Loucy (cell line): ENCODE results near the gene HGD.
"Not testable (repeated sequence)": the region's sequence is repeated elsewhere in the genome, so short reads cannot be mapped to it uniquely, and the experiment has no call there.

ENCODE experiments used
- H2AFZ ChIP-seq: fragments of 200-600 bp; sonication (generic); 2 replicates; pipeline ENCODE4 v1.6.0; 2016; ENCODE audit warnings: antibody characterized with exemption, mild to moderate bottlenecking, low read length, moderate library complexity
- H3F3A ChIP-seq: fragments of 200-600 bp; 2 replicates; pipeline ENCODE4 v1.6.0; 2016; ENCODE audit warnings: antibody characterized with exemption, low read depth, mild to moderate bottlenecking
- H3K27me3 ChIP-seq: fragments of 200-600 bp; sonication (generic); 2 replicates; pipeline ENCODE4 v1.6.1; 2014; ENCODE audit warnings: low read length, mild to moderate bottlenecking; ENCODE audit not compliant: insufficient read depth, poor library complexity, severe bottlenecking
- H3K36me3 ChIP-seq: fragments of 200-600 bp; sonication (generic); 2 replicates; pipeline ENCODE4 v1.6.1; 2016; ENCODE audit warnings: low read length; ENCODE audit not compliant: insufficient read depth
- H3K4me1 ChIP-seq: fragments of 200-600 bp; sonication (generic); 2 replicates; pipeline ENCODE4 v1.5.1; 2014; ENCODE audit warnings: low read length, mild to moderate bottlenecking; ENCODE audit not compliant: insufficient read depth, poor library complexity, severe bottlenecking
- H3K4me2 ChIP-seq: fragments of 200-600 bp; sonication (generic); 2 replicates; pipeline ENCODE4 v1.6.0; 2014; ENCODE audit warnings: antibody characterized with exemption, low read length, low read depth, mild to moderate bottlenecking; ENCODE audit not compliant: poor library complexity, severe bottlenecking
- H3K4me3 ChIP-seq: fragments of 200-600 bp; sonication (generic); 2 replicates; pipeline ENCODE4 v1.5.1; 2014; ENCODE audit warnings: low read length, mild to moderate bottlenecking, mixed read lengths; ENCODE audit not compliant: poor library complexity, severe bottlenecking
- H3K79me2 ChIP-seq: fragments of 200-600 bp; sonication (generic); 2 replicates; pipeline ENCODE4 v1.6.1; 2014; ENCODE audit warnings: low read length; ENCODE audit not compliant: insufficient read depth
- H3K9ac ChIP-seq: fragments of 200-600 bp; sonication (generic); 2 replicates; pipeline ENCODE4 v1.6.0; 2014; ENCODE audit warnings: mild to moderate bottlenecking, low read depth, low read length, moderate library complexity; ENCODE audit not compliant: poor library complexity, severe bottlenecking
- H3K9me2 ChIP-seq: fragments of 200-600 bp; sonication (generic); replicated peaks from 2 replicates; pipeline ENCODE4 v1.6.1; 2016; ENCODE audit warnings: low read depth, low read length, mixed read lengths
- H3K9me3 ChIP-seq: fragments of 200-600 bp; sonication (generic); 2 replicates; pipeline ENCODE4 v1.6.1; 2014; ENCODE audit warnings: mild to moderate bottlenecking, antibody characterized with exemption, low read length, low read depth; ENCODE audit not compliant: insufficient read depth
- H4K20me1 ChIP-seq: fragments of 200-600 bp; sonication (generic); 2 replicates; pipeline ENCODE4 v1.6.0; 2014; ENCODE audit warnings: antibody characterized with exemption, low read length, mild to moderate bottlenecking; ENCODE audit not compliant: insufficient read depth, poor library complexity, severe bottlenecking
- EZH2phosphoT487 ChIP-seq: fragments of 200-600 bp; IDR thresholded peaks from 2 replicates; pipeline ENCODE4 v1.6.1; 2018; ENCODE audit warnings: antibody characterized with exemption, mild to moderate bottlenecking, moderate library complexity, borderline replicate concordance
- TF ChIP-seq, protein P1 (sequence below): fragments of 200-600 bp; sonication (generic); conservative IDR thresholded peaks from 2 replicates; pipeline ENCODE4 v1.5.1; 2014; ENCODE audit warnings: mild to moderate bottlenecking, antibody characterized with exemption, low read length

Gene HGD

DNA sequence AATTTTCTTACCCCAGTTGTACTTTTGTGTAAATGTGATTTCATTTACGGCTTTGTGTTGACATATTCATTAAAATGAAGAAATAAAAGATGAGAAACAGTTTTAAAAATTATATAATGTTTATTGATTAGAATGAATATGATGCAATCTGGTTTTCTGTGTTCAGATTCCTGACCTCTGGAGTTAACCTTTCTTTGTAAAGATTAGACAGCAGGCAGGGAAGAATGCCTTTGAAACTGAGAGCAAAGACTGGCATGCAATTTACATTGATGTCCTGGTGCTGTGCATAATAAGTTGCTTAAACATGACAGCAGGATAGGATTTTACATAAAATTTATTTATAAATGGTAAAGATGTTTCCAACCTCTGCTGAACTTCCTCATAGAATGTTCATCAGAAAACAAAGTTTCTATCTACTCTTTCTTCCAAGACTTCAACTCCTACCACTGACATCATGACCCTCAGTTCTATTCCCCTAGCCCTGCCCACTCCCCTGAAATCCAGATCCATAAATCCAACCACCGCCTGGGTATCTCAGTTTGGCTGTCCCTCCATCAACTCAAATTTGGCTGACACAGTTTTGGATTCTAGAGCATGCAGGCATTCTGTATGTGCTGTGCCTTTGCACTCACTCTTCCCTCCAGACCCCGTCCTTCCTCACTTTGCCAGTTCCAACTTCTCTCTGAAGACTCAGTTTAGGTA is 1.7 kb downstream of the HGD start:
- Histone ChIP-seq H3K4me2 (no peak overlapping the region), H3K4me1 (peaks cover 35% of the 10 kb centered on the region)

DNA sequence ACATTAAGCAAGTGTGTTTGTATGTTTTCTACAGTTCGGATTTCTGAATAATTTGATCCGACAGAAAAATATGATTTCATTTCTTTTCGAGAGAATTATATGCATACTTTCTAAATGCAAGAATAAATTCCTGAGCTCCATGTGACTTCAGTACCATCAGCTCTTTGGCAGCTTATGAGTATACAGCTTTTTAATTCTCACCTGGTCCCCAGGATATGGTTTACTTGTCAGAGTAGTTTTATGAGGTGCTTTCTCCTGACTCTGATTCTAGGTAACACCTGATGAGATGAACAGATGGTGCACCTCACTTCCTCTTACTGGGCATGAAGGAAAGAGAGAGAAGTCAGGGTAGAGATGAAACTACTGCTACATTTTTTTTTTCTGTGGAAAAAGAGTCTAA is 3.1 kb downstream of the HGD start:
- TF ChIP-seq EZH2phosphoT487, result no peak
- TF ChIP-seq, protein P1, sequence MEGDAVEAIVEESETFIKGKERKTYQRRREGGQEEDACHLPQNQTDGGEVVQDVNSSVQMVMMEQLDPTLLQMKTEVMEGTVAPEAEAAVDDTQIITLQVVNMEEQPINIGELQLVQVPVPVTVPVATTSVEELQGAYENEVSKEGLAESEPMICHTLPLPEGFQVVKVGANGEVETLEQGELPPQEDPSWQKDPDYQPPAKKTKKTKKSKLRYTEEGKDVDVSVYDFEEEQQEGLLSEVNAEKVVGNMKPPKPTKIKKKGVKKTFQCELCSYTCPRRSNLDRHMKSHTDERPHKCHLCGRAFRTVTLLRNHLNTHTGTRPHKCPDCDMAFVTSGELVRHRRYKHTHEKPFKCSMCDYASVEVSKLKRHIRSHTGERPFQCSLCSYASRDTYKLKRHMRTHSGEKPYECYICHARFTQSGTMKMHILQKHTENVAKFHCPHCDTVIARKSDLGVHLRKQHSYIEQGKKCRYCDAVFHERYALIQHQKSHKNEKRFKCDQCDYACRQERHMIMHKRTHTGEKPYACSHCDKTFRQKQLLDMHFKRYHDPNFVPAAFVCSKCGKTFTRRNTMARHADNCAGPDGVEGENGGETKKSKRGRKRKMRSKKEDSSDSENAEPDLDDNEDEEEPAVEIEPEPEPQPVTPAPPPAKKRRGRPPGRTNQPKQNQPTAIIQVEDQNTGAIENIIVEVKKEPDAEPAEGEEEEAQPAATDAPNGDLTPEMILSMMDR, result no peak
- Histone ChIP-seq H2AFZ (no peak overlapping the region), H3K4me1 (peaks cover 35% of the 10 kb centered on the region), H3K79me2 (no peaks in the 10 kb centered on the region), H4K20me1 (no peaks in the 10 kb centered on the region), H3F3A (no peaks in the 10 kb centered on the region), H3K4me3 (peak overlapping the region; percentile 15), H3K4me2 (peak overlapping the region; percentile 56), H3K36me3 (no peaks in the 10 kb centered on the region), H3K9me2 (no peaks in the 10 kb centered on the region), H3K27me3 (no peaks in the 10 kb centered on the region), H3K9me3 (no peaks in the 10 kb centered on the region), H3K9ac (no peak overlapping the region)

More for the DNA sequence above, 1.7 kb downstream of the HGD start:
- H2AFZ ChIP-seq, result no peak overlapping the region
- TF ChIP-seq, protein P1, result no peak
- no peak for TF ChIP-seq EZH2phosphoT487
- H3K27me3 ChIP-seq, result no peaks in the 10 kb centered on the region
- no peaks in the 10 kb centered on the region for H3K79me2 ChIP-seq
- no peaks in the 10 kb centered on the region for H4K20me1 ChIP-seq
- H3K9me3 ChIP-seq, result no peaks in the 10 kb centered on the region
- H3K9me2 ChIP-seq, result no peaks in the 10 kb centered on the region
- H3K36me3 ChIP-seq, result no peaks in the 10 kb centered on the region
- H3K9ac ChIP-seq, result no peak overlapping the region
- H3F3A ChIP-seq, result no peaks in the 10 kb centered on the region
- H3K4me3 ChIP-seq, result no peak overlapping the region

DNA sequence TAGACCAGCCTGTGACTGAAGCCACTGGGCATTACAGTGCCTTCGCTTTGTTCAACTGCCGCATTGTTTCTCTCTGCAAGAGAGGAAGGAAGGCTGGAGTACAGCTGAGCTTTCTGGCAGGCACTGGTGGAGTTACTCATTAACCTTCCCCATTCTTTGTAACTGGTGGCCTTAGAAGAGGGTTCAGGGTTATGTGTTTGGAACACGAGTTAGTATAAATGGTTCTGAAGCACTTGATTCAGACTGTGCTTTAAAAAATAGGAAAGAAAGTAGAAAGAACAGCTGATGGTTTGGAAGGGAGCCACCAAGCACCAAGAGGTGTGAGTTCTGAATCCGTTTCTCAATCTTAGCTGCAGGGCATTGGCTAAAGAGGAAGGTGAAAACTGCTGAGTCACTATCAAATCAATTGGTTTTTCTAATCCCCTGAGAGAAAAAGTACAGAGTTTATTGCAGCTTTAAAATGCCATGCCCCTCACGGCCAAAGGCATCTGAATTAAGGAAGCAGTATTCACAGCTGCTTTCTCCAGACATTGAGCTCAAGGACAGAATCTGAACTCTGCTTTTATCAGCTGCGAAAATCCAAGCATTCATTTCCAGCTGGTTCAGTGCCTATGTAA is 3.6 kb downstream of the HGD start:
- Histone ChIP-seq H3K4me3 (peak overlapping the region; percentile 15), H3K9me2 (no peaks in the 10 kb centered on the region), H3K79me2 (no peaks in the 10 kb centered on the region), H3K27me3 (no peaks in the 10 kb centered on the region), H2AFZ (no peak overlapping the region), H3K9ac (no peak overlapping the region), H4K20me1 (no peaks in the 10 kb centered on the region), H3K9me3 (no peaks in the 10 kb centered on the region), H3F3A (no peaks in the 10 kb centered on the region), H3K4me2 (peak overlapping the region; percentile 56), H3K4me1 (peaks cover 32% of the 10 kb centered on the region), H3K36me3 (no peaks in the 10 kb centered on the region)
- no peak for TF ChIP-seq EZH2phosphoT487
- TF ChIP-seq, protein P1, result no peak

GRCh38 chr3:120677193-120677592 is 4.8 kb downstream of the HGD start:
- not testable (repeated sequence) for H3K9me3 ChIP-seq, H3F3A ChIP-seq, H3K36me3 ChIP-seq, H3K79me2 ChIP-seq, H2AFZ ChIP-seq, H4K20me1 ChIP-seq, H3K27me3 ChIP-seq, H3K4me3 ChIP-seq, H3K9me2 ChIP-seq, H3K9ac ChIP-seq, H3K4me2 ChIP-seq
- peaks cover 20% of the 10 kb centered on the region for H3K4me1 ChIP-seq
